SHP77 (cell line): ENCODE results near the gene SARDH.

Experiments
- DNase-seq, 2 experiments: peaks; one replicate each; lab custom pipeline; 2025; lab: John Stamatoyannopoulos, UW

SARDH gene

GRCh38 chr9:133734590-133735414, 3.4 kb downstream of the SARDH start:
- no peak for DNase-seq

- DNase-seq, result no peak
Measured at GRCh38 chr9:133733796-133734533, 4.2 kb downstream of the SARDH start.

- no peak for DNase-seq
Measured at GRCh38 chr9:133733421-133733795, 4.7 kb downstream of the SARDH start.

GRCh38 chr9:133732639-133733408, 5.3 kb downstream of the SARDH start:
- no peak for DNase-seq

GRCh38 chr9:133731876-133732638, 6.1 kb downstream of the SARDH start:
- peak; percentile 63 to 77 for DNase-seq

GRCh38 chr9:133730994-133731715, 7.0 kb downstream of the SARDH start:
- DNase-seq, result no peak

GRCh38 chr9:133729617-133730281, 8.4 kb downstream of the SARDH start:
- no peak for DNase-seq

- no peak for DNase-seq
Measured at GRCh38 chr9:133728856-133729616, 9.1 kb downstream of the SARDH start.

- DNase-seq, result no peak
Measured at GRCh38 chr9:133727876-133728441, 10.2 kb downstream of the SARDH start.

- peak in 1 of 2 experiments; percentile 53 for DNase-seq
Measured at GRCh38 chr9:133727277-133727875, 10.8 kb downstream of the SARDH start.

- DNase-seq, result peak; percentile 69 to 78
Measured at GRCh38 chr9:133726401-133727276, 11.5 kb downstream of the SARDH start.

GRCh38 chr9:133725886-133726285, 12.3 kb downstream of the SARDH start:
- no peak for DNase-seq

GRCh38 chr9:133718563-133719315, 19.4 kb downstream of the SARDH start:
- DNase-seq, result peak in 1 of 2 experiments; percentile 29

- DNase-seq, result no peak
Measured at GRCh38 chr9:133717113-133718031, 20.8 kb downstream of the SARDH start.

- no peak for DNase-seq
Measured at GRCh38 chr9:133716564-133717112, 21.5 kb downstream of the SARDH start.
